Astrocyte of the cerebellum (primary cell): ENCODE results near the gene CTTNBP2NL.
A peak's percentile ranks its signal among the peaks of the same experiment; 100 is the strongest.
"Not testable (repeated sequence)": the region's sequence is repeated elsewhere in the genome, so short reads cannot be mapped to it uniquely, and the experiment has no call there.

ENCODE experiments used
- DNase-seq: peaks from one replicate; pipeline ENCODE4 v3.0.0-alpha.2; 2011; ENCODE audit warnings: low read depth
- H3K4me3 ChIP-seq: 2 replicates; pipeline ENCODE4 v1.5.1; 2011; ENCODE audit warnings: mild to moderate bottlenecking, low read depth, low read length, moderate library complexity
- in situ Hi-C: cut with HindIII; loops from 2 replicates; pipeline ENCODE4 v1.10.0; 2017; ENCODE audit warnings: low sequenced_read_pairs
- TF ChIP-seq, protein P1 (sequence below): IDR thresholded peaks from 2 replicates; pipeline ENCODE4 v1.5.1; 2012; ENCODE audit warnings: low read length, low read depth, moderate library complexity, mild to moderate bottlenecking; ENCODE audit errors: missing control alignments

Gene CTTNBP2NL

DNA sequence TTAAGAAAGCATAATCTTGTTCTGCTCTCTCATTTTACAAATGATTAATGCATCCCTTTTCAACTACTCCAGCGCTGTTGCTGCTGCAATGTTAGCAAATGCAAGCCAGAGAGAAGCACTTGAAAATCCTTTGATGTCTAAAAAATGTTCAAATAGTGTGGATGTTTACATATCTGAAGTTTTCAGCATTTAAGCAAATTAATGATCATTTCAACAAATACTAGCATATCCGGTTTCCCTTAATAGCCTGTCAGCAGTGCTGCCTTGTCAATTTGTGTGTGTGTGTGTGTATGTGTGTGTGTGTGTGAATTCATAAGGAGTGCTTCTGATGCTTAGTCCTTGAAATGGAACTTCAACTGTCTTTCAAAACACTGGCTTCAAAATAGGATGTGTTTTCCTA, 64.6 kb downstream of the CTTNBP2NL start:
- in situ Hi-C loops = no loop called here
- TF ChIP-seq, protein P1, sequence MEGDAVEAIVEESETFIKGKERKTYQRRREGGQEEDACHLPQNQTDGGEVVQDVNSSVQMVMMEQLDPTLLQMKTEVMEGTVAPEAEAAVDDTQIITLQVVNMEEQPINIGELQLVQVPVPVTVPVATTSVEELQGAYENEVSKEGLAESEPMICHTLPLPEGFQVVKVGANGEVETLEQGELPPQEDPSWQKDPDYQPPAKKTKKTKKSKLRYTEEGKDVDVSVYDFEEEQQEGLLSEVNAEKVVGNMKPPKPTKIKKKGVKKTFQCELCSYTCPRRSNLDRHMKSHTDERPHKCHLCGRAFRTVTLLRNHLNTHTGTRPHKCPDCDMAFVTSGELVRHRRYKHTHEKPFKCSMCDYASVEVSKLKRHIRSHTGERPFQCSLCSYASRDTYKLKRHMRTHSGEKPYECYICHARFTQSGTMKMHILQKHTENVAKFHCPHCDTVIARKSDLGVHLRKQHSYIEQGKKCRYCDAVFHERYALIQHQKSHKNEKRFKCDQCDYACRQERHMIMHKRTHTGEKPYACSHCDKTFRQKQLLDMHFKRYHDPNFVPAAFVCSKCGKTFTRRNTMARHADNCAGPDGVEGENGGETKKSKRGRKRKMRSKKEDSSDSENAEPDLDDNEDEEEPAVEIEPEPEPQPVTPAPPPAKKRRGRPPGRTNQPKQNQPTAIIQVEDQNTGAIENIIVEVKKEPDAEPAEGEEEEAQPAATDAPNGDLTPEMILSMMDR = no peak
- H3K4me3 ChIP-seq = no peak overlapping the region
- DNase-seq = no peak

DNA sequence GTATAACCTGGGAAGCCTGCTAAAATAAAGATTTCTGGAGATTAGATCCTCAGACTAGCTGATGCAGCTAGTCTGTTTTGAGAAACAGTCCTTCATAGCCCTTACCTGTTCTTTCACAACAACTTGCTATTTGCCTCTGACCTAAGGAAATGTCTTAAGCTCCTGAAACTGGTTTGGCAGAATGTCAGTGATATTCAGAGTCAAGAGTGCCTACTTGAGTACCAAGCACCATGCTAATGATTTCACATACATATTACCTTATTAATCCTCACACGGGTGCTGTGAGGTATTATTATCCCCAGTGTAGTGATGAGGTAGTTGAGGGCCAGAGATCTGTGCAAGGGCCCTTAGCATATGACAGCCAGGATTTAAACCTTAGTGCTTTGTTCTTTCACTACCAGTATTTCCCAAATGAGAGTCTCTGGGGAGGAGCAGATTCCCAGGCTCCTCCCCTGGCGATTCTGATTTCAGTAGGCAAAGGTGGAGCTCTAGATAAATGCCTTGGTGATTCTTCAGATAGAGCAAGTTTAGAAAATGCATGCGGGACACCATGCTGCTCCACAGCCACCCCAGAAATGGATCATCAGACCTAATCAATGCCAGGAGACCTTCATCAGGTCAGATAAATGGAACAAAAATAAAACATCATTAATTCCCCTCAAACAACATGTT, 65.3 kb downstream of the CTTNBP2NL start:
- TF ChIP-seq, protein P1 = no peak
- DNase-seq = no peak
- in situ Hi-C loops = no loop called here
- H3K4me3 ChIP-seq = no peak overlapping the region

DNA sequence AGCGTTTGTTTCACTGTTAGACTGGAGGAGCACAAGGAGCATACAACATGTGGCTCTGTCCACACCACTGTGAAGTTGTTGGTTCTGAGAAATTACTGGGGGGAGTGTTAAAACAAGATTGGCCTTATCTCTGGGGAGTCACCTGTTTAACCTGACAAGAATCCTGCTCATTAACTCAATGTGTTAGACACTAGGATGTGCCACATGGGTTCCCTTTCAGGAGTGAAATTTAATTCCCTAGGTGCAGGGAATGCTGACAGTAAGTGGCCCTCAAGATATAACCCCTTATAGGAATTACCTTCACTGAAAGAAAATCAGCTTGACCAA, 66.9 kb downstream of the CTTNBP2NL start:
- H3K4me3 ChIP-seq = no peak overlapping the region
- in situ Hi-C loops = no loop called here
- TF ChIP-seq, protein P1 = no peak
- no peak for DNase-seq

DNA sequence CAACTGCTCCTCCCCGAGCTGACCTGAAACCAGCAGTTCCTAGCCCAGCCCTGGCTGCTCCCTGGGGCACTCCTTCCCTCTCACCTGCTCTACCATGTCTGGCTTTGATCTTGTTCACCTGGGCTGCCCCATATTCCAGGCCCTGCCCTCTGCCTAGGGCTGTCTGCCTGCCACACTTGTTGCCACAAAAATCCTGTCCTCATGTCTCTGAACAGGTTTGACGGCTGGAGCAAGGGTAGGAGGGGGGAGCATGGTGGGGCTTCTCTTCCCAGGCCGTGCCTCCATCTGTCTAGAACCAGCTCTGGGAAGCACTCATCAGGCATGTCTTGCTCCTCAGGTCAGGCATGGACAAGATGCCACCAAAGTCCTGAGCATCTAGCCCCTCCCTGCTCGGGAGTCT, 68.5 kb downstream of the CTTNBP2NL start:
- H3K4me3 ChIP-seq = no peak overlapping the region
- in situ Hi-C loops = no loop called here
- TF ChIP-seq, protein P1 = no peak
- no peak for DNase-seq

DNA sequence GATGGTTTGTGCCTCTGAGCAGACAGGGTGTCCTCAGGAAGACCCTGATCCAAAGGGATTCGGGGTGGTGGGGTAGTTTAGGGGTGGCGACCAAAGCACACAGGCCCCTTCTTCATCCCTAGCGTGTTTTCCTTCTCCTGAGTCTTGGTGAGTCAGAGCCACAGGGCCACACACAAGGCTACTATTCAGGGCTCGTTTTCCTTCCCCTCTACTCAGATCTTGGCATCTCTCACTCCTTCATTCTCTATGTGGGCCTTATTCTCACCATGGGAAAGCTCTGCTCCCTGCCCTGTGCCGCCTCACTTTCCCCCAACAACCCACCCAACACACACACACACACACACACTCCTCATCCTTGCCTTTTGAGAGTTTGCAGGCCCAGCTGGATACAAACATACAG, 69.1 kb downstream of the CTTNBP2NL start:
- in situ Hi-C loops = no loop called here
- DNase-seq = no peak
- H3K4me3 ChIP-seq = no peak overlapping the region
- TF ChIP-seq, protein P1 = no peak

DNA sequence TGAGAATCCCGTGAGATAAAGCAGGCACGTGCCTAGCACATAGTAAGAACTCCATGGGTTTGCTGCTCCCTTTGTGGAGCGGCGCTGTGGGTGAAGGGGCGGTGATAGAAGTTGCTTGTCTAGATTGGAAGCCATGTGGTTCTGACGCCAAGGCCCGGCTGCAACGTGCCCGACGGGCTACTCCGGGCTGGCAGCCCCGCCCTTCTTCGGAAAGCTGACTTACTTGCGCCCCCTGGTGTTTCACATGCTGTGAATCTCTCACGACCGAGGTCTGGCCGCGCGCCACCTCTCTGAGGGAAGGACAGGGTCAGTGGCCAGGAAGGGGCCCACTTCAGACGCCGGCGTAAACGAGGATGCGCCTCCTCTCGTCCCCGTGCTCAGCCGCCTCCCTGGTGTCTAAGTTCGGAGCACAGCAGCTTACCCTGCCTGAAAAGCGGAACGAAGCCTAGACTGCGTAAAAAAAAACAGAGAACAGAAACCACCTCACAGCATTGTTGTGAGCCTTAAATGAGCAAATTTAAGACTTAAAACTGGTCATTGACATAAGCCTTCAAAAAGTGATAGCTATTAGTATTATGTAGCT, 70.2 kb downstream of the CTTNBP2NL start:
- in situ Hi-C loops = no loop called here
- H3K4me3 ChIP-seq = peak overlapping the region; percentile 38
- TF ChIP-seq, protein P1 = peak; percentile 68

DNA sequence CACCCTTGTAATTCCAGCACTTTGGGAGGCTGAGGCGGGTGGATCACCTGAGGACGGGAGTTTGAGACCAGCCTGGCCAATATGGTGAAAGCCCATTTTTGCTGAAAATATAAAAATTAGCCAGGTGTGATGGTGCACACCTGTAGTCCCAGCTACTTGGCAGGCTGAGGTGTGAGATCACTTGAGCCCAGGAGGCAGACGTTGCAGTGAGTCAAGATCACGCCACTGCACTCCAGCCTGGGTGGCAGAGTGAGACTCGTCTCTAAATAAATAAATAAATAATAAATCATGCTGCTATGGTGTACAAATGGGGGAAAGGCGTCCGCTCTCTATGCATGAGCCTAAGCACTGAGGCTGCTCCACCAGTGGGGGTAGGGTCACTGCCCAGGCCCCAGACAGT, 74.3 kb downstream of the CTTNBP2NL start:
- in situ Hi-C loops, DNase-seq, H3K4me3 ChIP-seq: not testable (repeated sequence)

More for the DNA sequence above, 70.2 kb downstream of the CTTNBP2NL start:
- DNase-seq = peak; percentile 82
